ENCODE data around the gene OVCH2. TPM values are rescaled to one million over a fixed set of nuclear protein-coding genes. Genes with fewer than 3 reads are reported as not detected.

Gene OVCH2
- total RNA-seq, 1 experiment from 2014 or later, result 0.57 TPM

GRCh38 chr11:7646866-7647265, 59.4 kb downstream of the OVCH2 start:
- no peak for TF ChIP-seq FOXP1 (CRISPR knock-in tag; IDR thresholded peaks at IDR 0.05; ENCODE audit: borderline replicate concordance)
- TF ChIP-seq, protein P1, sequence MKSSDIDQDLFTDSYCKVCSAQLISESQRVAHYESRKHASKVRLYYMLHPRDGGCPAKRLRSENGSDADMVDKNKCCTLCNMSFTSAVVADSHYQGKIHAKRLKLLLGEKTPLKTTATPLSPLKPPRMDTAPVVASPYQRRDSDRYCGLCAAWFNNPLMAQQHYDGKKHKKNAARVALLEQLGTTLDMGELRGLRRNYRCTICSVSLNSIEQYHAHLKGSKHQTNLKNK (CRISPR knock-in tag; IDR thresholded peaks at IDR 0.05), result no peak
- TF ChIP-seq IRF1 (CRISPR knock-in tag; IDR thresholded peaks at IDR 0.05), result no peak
- TF ChIP-seq MAX (CRISPR knock-in tag; IDR thresholded peaks at IDR 0.05), result no peak
- ChIA-PET POLR2A (no interaction called here), CTCF (interaction anchor here (1.1 to 1.3 kb wide), 2 partner anchors 11 to 75 kb away, joined by 4 to 9 read pairs; no protein-coding TSS in a partner anchor)
- Mint-ChIP-seq H3K4me1 (no peaks in the 10 kb centered on the region), H3K9me3 (no peaks in the 10 kb centered on the region), H3K36me3 (peaks cover 32% of the 10 kb centered on the region), H3K27me3 (ENCODE audit: low read depth) (no peaks in the 10 kb centered on the region), H3K27ac (no peak overlapping the region), H3K4me3 (no peak overlapping the region)
- DNase-seq (ENCODE audit: low spot score) (no peak), ATAC-seq (no peak)

DNA sequence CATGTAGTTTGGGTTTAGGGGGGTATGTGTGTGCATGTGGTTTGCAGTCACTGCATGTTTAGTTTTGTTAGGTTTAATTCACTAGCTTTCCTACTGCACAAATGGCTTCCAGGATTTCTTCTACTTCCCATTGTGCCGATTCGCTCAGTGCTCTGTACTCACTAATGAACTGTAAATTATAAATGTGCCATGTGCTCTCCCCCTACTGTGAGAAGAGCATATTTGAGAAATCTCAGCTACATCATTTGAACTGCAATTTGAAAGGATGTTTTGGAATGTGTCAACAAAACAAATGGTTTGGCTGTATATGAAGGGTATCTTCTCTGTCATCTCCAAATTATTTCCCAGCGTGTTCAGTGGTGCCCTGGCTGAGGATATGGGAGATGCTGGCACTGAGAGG, 61.1 kb downstream of the OVCH2 start:
- H3K4me1 Mint-ChIP-seq, result peaks cover 5% of the 10 kb centered on the region
- ChIA-PET CTCF (interaction anchor here (1.5 to 1.6 kb wide), 2 partner anchors 12 to 73 kb away, joined by 4 to 10 read pairs; no protein-coding TSS in a partner anchor), POLR2A (no interaction called here)
- no peaks in the 10 kb centered on the region for H3K9me3 Mint-ChIP-seq
- H3K27ac Mint-ChIP-seq, result no peak overlapping the region
- H3K27me3 Mint-ChIP-seq (ENCODE audit: low read depth), result no peaks in the 10 kb centered on the region
- peaks cover 22% of the 10 kb centered on the region for H3K36me3 Mint-ChIP-seq
- no peak for ATAC-seq
- TF ChIP-seq, protein P2, sequence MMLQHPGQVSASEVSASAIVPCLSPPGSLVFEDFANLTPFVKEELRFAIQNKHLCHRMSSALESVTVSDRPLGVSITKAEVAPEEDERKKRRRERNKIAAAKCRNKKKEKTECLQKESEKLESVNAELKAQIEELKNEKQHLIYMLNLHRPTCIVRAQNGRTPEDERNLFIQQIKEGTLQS (CRISPR knock-in tag; conservative IDR thresholded peaks at IDR 0.05), result no peak
- TF ChIP-seq JUN (CRISPR knock-in tag; IDR thresholded peaks at IDR 0.05) (no peak), ARID4B (CRISPR knock-in tag; IDR thresholded peaks at IDR 0.05; ENCODE audit: borderline replicate concordance) (no peak)
- TF ChIP-seq, protein P3, sequence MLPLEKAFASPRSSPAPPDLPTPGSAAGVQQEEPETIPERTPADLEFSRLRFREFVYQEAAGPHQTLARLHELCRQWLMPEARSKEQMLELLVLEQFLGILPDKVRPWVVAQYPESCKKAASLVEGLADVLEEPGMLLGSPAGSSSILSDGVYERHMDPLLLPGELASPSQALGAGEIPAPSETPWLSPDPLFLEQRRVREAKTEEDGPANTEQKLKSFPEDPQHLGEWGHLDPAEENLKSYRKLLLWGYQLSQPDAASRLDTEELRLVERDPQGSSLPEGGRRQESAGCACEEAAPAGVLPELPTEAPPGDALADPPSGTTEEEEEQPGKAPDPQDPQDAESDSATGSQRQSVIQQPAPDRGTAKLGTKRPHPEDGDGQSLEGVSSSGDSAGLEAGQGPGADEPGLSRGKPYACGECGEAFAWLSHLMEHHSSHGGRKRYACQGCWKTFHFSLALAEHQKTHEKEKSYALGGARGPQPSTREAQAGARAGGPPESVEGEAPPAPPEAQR (CRISPR knock-in tag; IDR thresholded peaks at IDR 0.05), result no peak
- DNase-seq (ENCODE audit: low spot score), result no peak
- H3K4me3 Mint-ChIP-seq, result no peak overlapping the region

DNA sequence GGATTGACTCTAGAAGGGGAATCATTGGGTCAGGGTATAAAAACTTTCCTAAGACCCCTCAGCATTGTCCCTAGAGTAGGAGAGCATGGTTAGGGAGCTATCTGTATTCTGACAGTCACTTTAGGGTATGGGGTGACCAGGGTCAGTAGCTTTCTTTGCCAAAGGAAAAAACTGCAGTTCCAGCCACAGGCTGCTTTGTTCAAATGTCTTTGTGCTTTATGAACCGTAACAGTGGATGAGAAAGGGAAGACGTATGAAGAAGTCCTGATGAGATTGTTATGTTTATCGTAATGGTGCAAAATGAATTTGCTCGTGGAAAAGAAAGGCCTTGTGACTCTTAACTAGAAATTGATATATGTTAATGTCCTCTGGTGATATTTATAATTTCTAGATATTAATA, 63.0 kb downstream of the OVCH2 start:
- CTCF ChIA-PET, result interaction anchor here (1.0 to 1.9 kb wide), 3 partner anchors 14 to 72 kb away, joined by 3 to 12 read pairs (median 3); no protein-coding TSS in a partner anchor
- Mint-ChIP-seq H3K4me1 (peaks cover 22% of the 10 kb centered on the region), H3K27ac (no peak overlapping the region), H3K36me3 (peaks cover 14% of the 10 kb centered on the region), H3K27me3 (ENCODE audit: low read depth) (no peaks in the 10 kb centered on the region), H3K9me3 (no peaks in the 10 kb centered on the region), H3K4me3 (no peak overlapping the region)
- ATAC-seq (no peak), DNase-seq (ENCODE audit: low spot score) (no peak)
- POLR2A ChIA-PET, result no interaction called here
- no peak for TF ChIP-seq GABPB1 (CRISPR knock-in tag; IDR thresholded peaks at IDR 0.05)
- no peak for TF ChIP-seq JUN (CRISPR knock-in tag; IDR thresholded peaks at IDR 0.05)
- no peak for TF ChIP-seq ZNF396 (CRISPR knock-in tag; IDR thresholded peaks at IDR 0.05; ENCODE audit: borderline replicate concordance)
- no peak for TF ChIP-seq ATF6 (CRISPR knock-in tag; IDR thresholded peaks at IDR 0.05)
- TF ChIP-seq, protein P4, sequence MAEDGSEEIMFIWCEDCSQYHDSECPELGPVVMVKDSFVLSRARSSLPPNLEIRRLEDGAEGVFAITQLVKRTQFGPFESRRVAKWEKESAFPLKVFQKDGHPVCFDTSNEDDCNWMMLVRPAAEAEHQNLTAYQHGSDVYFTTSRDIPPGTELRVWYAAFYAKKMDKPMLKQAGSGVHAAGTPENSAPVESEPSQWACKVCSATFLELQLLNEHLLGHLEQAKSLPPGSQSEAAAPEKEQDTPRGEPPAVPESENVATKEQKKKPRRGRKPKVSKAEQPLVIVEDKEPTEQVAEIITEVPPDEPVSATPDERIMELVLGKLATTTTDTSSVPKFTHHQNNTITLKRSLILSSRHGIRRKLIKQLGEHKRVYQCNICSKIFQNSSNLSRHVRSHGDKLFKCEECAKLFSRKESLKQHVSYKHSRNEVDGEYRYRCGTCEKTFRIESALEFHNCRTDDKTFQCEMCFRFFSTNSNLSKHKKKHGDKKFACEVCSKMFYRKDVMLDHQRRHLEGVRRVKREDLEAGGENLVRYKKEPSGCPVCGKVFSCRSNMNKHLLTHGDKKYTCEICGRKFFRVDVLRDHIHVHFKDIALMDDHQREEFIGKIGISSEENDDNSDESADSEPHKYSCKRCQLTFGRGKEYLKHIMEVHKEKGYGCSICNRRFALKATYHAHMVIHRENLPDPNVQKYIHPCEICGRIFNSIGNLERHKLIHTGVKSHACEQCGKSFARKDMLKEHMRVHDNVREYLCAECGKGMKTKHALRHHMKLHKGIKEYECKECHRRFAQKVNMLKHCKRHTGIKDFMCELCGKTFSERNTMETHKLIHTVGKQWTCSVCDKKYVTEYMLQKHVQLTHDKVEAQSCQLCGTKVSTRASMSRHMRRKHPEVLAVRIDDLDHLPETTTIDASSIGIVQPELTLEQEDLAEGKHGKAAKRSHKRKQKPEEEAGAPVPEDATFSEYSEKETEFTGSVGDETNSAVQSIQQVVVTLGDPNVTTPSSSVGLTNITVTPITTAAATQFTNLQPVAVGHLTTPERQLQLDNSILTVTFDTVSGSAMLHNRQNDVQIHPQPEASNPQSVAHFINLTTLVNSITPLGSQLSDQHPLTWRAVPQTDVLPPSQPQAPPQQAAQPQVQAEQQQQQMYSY (CRISPR knock-in tag; IDR thresholded peaks at IDR 0.05), result no peak
- TF ChIP-seq ZNF425 (CRISPR knock-in tag; conservative IDR thresholded peaks at IDR 0.05), result no peak
- no peak for TF ChIP-seq NFATC4 (CRISPR knock-in tag; IDR thresholded peaks at IDR 0.05)
- TF ChIP-seq NFE2L1 (CRISPR knock-in tag; IDR thresholded peaks at IDR 0.05), result no peak
